MCF 10A (cell line): Measurements from ENCODE around the gene FOXA2. TPM values are rescaled to one million over a fixed set of nuclear protein-coding genes. Genes with fewer than 3 reads are reported as not detected.

Experiments used
- BruUV-seq: library from RNA; stranded (reverse); fragments of 400-500 nt; replicated peaks from 2 replicates; lab custom pipeline; 2021; lab: Mats Ljungman, UMichigan
- CTCF ChIA-PET: fragments of 300-600 bp; sonication (Branson Sonifier 250); formaldehyde crosslinking; extraction: SDS; loops from one replicate; lab custom pipeline; 2021; ENCODE audit warnings: antibody characterized with exemption, inconsistent platforms; lab: Yijun Ruan, JAX
- POLR2A ChIA-PET: fragments of 300-600, 350-650 bp; sonication (Branson Sonifier 250); formaldehyde crosslinking; extraction: SDS; loops from one replicate; lab custom pipeline; 2020; ENCODE audit warnings: antibody characterized with exemption, inconsistent platforms; lab: Yijun Ruan, JAX
- DNase-seq: peaks from one replicate; pipeline ENCODE4 v3.0.0-alpha.2; 2018; ENCODE audit not compliant: unreplicated experiment
- H3K27ac Mint-ChIP-seq: one replicate; pipeline ENCODE4 v1.8.0; 2022; ENCODE audit warnings: mild to moderate bottlenecking, low read depth, mixed read lengths; ENCODE audit not compliant: unreplicated experiment
- H3K27me3 Mint-ChIP-seq: one replicate; pipeline ENCODE4 v1.8.0; 2022; ENCODE audit warnings: mixed read lengths; ENCODE audit not compliant: insufficient read depth, unreplicated experiment
- H3K36me3 Mint-ChIP-seq: one replicate; pipeline ENCODE4 v1.8.0; 2022; ENCODE audit warnings: mild to moderate bottlenecking, moderate library complexity, mixed read lengths; ENCODE audit not compliant: insufficient read depth, unreplicated experiment
- H3K4me1 Mint-ChIP-seq: one replicate; pipeline ENCODE4 v1.8.0; 2022; ENCODE audit warnings: mixed read lengths; ENCODE audit not compliant: insufficient read depth, unreplicated experiment
- H3K4me3 Mint-ChIP-seq: one replicate; pipeline ENCODE4 v1.8.0; 2022; ENCODE audit warnings: mild to moderate bottlenecking, moderate library complexity, mixed read lengths; ENCODE audit not compliant: unreplicated experiment
- H3K9me3 Mint-ChIP-seq: one replicate; pipeline ENCODE4 v1.8.0; 2022; ENCODE audit warnings: mixed read lengths; ENCODE audit not compliant: unreplicated experiment
- intact Hi-C: fragments of 100-400 bp; cut with micrococcal nuclease; formaldehyde crosslinking; loops from 2 replicates; pipeline ENCODE4 v1.14.1; 2022
- total RNA-seq: library from RNA; stranded (reverse); gene quantifications from 2 replicates; pipeline ENCODE4 v1.2.3, GENCODE V29; 2022
- TF ChIP-seq, protein P1 (sequence below): fragments of 200-600 bp; IDR thresholded peaks from one replicate; pipeline ENCODE4 v1.8.0; 2022; ENCODE audit warnings: antibody characterized with exemption, mild to moderate bottlenecking; ENCODE audit not compliant: unreplicated experiment

The FOXA2 gene
- total RNA-seq, 1 experiment from 2014 or later, result 1.1 TPM

DNA sequence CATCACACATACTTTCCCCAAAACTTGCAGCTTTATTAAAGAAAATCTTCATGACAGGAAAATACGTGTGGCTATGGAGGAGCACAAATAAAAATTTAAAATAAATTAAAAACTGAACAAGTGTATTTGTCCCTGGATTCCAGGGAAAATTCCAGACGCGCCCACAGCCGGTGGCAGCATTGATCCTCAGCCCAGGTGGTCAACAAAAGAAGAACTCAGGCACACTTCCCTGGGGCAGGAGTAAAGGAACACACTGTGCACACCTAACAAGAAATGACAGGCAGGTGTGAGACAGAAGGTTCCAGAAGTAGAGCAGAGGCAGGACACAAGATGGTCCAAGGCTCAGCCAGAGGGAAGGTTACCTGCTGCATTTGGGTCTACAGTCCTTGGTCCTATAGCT is 36.3 kb downstream of the FOXA2 start:
- CTCF ChIA-PET, result interaction anchor here (0.6 kb wide), 1 partner anchor 810 kb away, joined by 3 read pairs; no protein-coding TSS in a partner anchor
- Mint-ChIP-seq H3K36me3 (no peaks in the 10 kb centered on the region), H3K27me3 (peaks cover 19% of the 10 kb centered on the region), H3K27ac (no peak overlapping the region), H3K4me3 (no peak overlapping the region), H3K9me3 (peaks cover under 1% of the 10 kb centered on the region), H3K4me1 (no peaks in the 10 kb centered on the region)
- BruUV-seq, result no TSS peak
- POLR2A ChIA-PET, result no interaction called here
- intact Hi-C loops, result no loop called here
- no peak for DNase-seq
- TF ChIP-seq, protein P1, sequence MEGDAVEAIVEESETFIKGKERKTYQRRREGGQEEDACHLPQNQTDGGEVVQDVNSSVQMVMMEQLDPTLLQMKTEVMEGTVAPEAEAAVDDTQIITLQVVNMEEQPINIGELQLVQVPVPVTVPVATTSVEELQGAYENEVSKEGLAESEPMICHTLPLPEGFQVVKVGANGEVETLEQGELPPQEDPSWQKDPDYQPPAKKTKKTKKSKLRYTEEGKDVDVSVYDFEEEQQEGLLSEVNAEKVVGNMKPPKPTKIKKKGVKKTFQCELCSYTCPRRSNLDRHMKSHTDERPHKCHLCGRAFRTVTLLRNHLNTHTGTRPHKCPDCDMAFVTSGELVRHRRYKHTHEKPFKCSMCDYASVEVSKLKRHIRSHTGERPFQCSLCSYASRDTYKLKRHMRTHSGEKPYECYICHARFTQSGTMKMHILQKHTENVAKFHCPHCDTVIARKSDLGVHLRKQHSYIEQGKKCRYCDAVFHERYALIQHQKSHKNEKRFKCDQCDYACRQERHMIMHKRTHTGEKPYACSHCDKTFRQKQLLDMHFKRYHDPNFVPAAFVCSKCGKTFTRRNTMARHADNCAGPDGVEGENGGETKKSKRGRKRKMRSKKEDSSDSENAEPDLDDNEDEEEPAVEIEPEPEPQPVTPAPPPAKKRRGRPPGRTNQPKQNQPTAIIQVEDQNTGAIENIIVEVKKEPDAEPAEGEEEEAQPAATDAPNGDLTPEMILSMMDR, result no peak

GRCh38 chr20:22546344-22546743 is 38.0 kb downstream of the FOXA2 start:
- no peak for DNase-seq
- no peak overlapping the region for H3K4me3 Mint-ChIP-seq
- intact Hi-C loops, result no loop called here
- ChIA-PET CTCF (interaction anchor here (0.8 kb wide), 1 partner anchor 90 kb away, joined by 4 read pairs; no protein-coding TSS in a partner anchor), POLR2A (interaction anchor here (0.6 kb wide), 1 partner anchor 11 kb away, joined by 3 read pairs; no protein-coding TSS in a partner anchor)
- H3K36me3 Mint-ChIP-seq, result no peaks in the 10 kb centered on the region
- peaks cover 11% of the 10 kb centered on the region for H3K27me3 Mint-ChIP-seq
- no TSS peak for BruUV-seq
- H3K9me3 Mint-ChIP-seq, result no peaks in the 10 kb centered on the region
- H3K27ac Mint-ChIP-seq, result no peak overlapping the region
- TF ChIP-seq, protein P1, result no peak
- no peaks in the 10 kb centered on the region for H3K4me1 Mint-ChIP-seq

- no peak for DNase-seq
- TF ChIP-seq, protein P1, result no peak
- CTCF ChIA-PET, result no interaction called here
- Mint-ChIP-seq H3K36me3 (no peaks in the 10 kb centered on the region), H3K4me1 (no peaks in the 10 kb centered on the region), H3K27me3 (peaks cover 14% of the 10 kb centered on the region), H3K9me3 (no peaks in the 10 kb centered on the region), H3K27ac (no peak overlapping the region), H3K4me3 (no peak overlapping the region)
- no TSS peak for BruUV-seq
- POLR2A ChIA-PET, result no interaction called here
- intact Hi-C loops, result no loop called here
Measured at GRCh38 chr20:22545045-22545444, 39.3 kb downstream of the FOXA2 start.

DNA sequence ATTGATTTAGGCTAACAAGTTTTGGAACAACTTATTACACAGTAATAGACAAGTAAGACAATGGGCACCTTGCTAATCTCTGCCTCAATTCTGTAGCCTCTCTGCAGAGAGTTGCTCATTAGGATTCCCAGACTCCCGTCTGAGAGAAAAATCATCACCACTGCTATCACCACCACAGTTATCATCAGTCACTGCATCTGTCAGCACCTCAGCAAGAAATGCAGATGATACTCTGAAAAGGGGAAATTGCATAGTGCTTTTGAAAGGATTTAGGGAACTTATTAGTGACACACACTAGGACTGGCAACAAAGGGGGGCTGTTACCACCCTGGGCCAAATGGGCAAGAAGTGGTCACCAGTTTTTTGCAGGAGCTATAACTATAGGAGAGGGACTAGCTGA is 39.9 kb downstream of the FOXA2 start:
- TF ChIP-seq, protein P1, result no peak
- POLR2A ChIA-PET, result no interaction called here
- no peak overlapping the region for H3K4me3 Mint-ChIP-seq
- no peaks in the 10 kb centered on the region for H3K36me3 Mint-ChIP-seq
- no peak overlapping the region for H3K27ac Mint-ChIP-seq
- peaks cover 20% of the 10 kb centered on the region for H3K27me3 Mint-ChIP-seq
- no TSS peak for BruUV-seq
- DNase-seq, result no peak
- H3K4me1 Mint-ChIP-seq, result no peaks in the 10 kb centered on the region
- CTCF ChIA-PET, result no interaction called here
- intact Hi-C loops, result no loop called here
- no peaks in the 10 kb centered on the region for H3K9me3 Mint-ChIP-seq
